ENCODE measurements around the gene KRT7.

DNA sequence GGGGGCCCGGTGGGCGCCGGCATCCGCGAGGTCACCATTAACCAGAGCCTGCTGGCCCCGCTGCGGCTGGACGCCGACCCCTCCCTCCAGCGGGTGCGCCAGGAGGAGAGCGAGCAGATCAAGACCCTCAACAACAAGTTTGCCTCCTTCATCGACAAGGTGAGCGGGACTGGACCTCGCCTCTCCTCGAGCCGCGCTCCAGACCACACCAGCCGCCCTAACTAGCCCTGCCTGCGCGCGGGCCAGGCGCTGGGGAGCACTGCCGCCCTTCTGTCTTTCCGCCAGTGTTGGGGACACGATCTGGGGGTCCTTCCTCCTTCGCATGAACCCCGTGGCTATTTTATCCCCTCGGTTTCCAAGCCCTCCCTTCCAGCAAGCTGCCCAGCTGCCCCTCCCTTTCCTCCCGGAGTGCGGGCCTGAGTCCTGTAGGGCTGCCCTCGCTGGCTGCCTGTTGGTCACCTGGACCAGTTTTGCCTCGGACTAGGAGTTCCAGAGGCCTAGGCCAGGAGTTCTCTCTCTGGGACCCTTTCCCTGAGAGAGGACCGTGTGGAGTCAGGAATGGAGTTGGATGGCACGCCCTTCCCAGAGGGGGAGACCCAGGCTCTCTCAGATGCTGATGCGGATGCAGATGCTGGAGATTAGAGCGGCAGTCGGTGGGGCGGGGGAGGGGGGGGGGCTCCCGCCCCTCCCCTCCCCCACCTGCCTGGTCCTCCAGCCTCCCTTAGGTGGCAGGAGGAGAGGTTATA is 592 bp downstream of the KRT7 start:
- TF ChIP-seq, protein P1, sequence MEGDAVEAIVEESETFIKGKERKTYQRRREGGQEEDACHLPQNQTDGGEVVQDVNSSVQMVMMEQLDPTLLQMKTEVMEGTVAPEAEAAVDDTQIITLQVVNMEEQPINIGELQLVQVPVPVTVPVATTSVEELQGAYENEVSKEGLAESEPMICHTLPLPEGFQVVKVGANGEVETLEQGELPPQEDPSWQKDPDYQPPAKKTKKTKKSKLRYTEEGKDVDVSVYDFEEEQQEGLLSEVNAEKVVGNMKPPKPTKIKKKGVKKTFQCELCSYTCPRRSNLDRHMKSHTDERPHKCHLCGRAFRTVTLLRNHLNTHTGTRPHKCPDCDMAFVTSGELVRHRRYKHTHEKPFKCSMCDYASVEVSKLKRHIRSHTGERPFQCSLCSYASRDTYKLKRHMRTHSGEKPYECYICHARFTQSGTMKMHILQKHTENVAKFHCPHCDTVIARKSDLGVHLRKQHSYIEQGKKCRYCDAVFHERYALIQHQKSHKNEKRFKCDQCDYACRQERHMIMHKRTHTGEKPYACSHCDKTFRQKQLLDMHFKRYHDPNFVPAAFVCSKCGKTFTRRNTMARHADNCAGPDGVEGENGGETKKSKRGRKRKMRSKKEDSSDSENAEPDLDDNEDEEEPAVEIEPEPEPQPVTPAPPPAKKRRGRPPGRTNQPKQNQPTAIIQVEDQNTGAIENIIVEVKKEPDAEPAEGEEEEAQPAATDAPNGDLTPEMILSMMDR (IDR thresholded peaks at IDR 0.05; ENCODE audit: insufficient read depth, low read length) = no peak
- TF ChIP-seq POLR2AphosphoS5 (IDR thresholded peaks at IDR 0.05; ENCODE audit: low read depth) = no peak
- no peak for TF ChIP-seq GABPA (IDR thresholded peaks at IDR 0.05; ENCODE audit: low read depth)
